Upper lobe of left lung (tissue), 4 donors: ENCODE measurements around the gene UBE2U.

ENCODE experiments used
- EP300 ChIP-seq, 4 donors: sonication (generic); formaldehyde crosslinking; IDR thresholded peaks; one replicate each; pipeline ENCODE4 v1.5.1; 2017; ENCODE audit warnings: antibody characterized with exemption in 4 of 4, control low read depth in 2 of 4
- POLR2A ChIP-seq, 4 donors: fragments of 450-650 bp; IDR thresholded peaks; one replicate each; pipeline ENCODE4 v1.5.1; 2016 to 2017; ENCODE audit warnings: antibody characterized with exemption in 4 of 4, mild to moderate bottlenecking in 2 of 4
- POLR2AphosphoS5 ChIP-seq, 2 donors: sonication (generic); formaldehyde crosslinking; IDR thresholded peaks; one replicate each; pipeline ENCODE4 v1.5.1; 2017; ENCODE audit warnings: antibody characterized with exemption in 2 of 2
- TF ChIP-seq, protein P1 (sequence below), 6 experiments: fragments of 450-650 bp in 4 of 6; fragments of 200-600 bp in 2 of 6; sonication (generic) in 2 of 6; IDR thresholded peaks; one replicate each; pipeline ENCODE4 v1.5.1; 2016 to 2019; ENCODE audit warnings: antibody characterized with exemption in 6 of 6

DNA sequence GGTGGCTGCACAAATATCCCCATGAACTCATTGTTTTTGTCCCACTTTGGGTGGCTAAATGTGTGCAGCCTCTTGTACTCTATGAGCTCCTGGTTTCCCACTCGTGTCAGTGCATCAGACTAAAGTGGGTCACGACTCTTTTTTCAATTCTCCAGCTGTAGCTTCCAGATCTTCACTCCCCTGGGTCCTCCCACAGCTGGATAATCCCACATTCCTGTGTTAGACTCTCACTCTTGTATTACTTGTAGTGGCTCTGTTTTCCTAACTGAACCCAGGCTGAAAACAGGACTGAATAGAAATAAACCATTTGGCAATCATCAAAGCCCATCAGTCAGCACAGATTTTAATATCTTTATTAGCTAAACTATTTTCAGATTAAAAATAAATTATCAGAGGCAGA, 60.4 kb downstream of the UBE2U start:
- no peak for TF ChIP-seq POLR2A (IDR thresholded peaks at IDR 0.05)
- TF ChIP-seq, protein P1, sequence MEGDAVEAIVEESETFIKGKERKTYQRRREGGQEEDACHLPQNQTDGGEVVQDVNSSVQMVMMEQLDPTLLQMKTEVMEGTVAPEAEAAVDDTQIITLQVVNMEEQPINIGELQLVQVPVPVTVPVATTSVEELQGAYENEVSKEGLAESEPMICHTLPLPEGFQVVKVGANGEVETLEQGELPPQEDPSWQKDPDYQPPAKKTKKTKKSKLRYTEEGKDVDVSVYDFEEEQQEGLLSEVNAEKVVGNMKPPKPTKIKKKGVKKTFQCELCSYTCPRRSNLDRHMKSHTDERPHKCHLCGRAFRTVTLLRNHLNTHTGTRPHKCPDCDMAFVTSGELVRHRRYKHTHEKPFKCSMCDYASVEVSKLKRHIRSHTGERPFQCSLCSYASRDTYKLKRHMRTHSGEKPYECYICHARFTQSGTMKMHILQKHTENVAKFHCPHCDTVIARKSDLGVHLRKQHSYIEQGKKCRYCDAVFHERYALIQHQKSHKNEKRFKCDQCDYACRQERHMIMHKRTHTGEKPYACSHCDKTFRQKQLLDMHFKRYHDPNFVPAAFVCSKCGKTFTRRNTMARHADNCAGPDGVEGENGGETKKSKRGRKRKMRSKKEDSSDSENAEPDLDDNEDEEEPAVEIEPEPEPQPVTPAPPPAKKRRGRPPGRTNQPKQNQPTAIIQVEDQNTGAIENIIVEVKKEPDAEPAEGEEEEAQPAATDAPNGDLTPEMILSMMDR (IDR thresholded peaks at IDR 0.05): no peak
- no peak for TF ChIP-seq POLR2AphosphoS5 (IDR thresholded peaks at IDR 0.05)
- TF ChIP-seq EP300 (IDR thresholded peaks at IDR 0.05): no peak
